ENCODE data around the gene NBAS.

The NBAS gene

DNA sequence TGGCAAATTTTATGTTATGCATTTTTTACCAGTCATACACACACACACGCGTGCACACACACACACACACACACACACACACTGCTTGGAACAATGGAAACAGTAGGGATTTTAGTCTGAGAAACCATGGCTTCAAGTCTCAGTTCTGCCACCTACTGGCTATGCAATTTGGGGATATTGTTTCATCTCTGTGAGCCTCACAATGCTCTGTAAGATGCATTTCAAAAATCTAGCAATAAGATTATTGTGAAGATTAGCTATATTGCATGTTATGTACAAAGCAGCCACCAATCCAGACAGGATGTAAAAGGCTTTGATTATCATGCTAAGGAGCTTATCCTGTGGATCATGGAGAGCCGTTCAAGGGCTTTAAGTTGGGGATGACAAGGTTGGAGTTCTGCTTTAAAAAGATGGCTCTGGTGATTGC is 401.4 kb downstream of the NBAS start:
- no peak for DNase-seq (ENCODE audit: low read depth, low spot score)

DNA sequence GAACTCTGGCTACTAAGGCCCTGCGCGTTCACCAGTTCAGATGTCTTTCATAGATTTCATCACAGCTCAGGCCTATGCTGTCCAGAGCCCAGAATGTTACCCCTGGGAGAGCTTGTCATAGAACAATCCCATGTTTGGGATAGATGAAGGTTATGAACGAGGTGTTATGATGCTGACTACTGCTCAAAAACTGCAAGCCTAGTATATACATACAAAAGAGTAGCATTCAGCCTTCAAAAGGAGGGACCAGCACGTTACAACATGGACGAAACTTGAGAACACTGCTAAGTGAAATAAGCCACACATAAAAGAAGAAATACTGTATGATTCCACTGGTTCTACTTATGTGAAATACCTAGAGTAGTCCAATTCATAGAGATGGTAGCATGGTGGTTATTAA is 401.9 kb downstream of the NBAS start:
- H3K27ac ChIP-seq: no peak overlapping the region
- DNase-seq (ENCODE audit: low read depth, low spot score): no peak

More for the DNA sequence above, 401.4 kb downstream of the NBAS start:
- H3K27ac ChIP-seq: no peak overlapping the region

DNA sequence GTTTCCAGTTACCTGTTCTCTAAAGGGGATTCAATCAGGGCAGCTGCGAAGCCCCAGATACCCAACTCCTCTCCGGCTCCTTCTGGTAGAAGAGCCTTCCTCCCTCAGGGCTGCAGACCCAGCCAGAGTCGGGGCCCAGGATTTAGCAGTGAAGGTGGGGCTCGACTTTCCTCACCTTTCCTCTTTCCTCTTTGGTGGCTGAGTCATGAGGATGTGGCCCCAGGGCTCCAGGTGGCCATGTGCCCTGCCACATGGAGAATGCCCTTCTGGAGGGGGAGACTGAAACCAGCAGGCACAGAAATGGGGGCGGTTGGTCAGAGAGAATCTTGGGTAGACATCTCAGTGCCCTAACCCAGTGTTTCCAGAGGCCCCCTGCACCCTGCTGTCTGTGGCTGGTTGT is 402.6 kb downstream of the NBAS start:
- H3K27ac ChIP-seq: no peak overlapping the region
- no peak for DNase-seq (ENCODE audit: low read depth, low spot score)

DNA sequence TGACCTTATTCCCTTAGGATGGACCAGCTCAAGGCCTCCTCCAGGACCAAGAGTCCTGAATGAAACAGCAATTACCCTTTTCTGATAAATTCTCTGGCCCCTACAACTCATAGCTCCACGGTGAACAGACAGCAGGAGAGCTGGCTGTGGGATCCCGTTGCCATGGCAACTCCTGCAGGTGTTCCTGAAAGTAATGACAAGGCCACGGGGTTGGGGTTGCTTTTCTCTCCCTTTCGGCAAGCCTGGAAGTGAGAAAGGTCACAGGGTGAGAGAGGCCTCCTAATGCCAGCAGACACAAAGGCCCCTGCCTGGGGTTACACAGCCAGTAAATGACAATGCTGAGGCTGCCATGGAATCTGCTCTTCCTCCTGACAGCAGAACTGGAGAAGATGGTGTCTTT is 403.0 kb downstream of the NBAS start:
- no peak for DNase-seq (ENCODE audit: low read depth, low spot score)
- no peak overlapping the region for H3K27ac ChIP-seq

DNA sequence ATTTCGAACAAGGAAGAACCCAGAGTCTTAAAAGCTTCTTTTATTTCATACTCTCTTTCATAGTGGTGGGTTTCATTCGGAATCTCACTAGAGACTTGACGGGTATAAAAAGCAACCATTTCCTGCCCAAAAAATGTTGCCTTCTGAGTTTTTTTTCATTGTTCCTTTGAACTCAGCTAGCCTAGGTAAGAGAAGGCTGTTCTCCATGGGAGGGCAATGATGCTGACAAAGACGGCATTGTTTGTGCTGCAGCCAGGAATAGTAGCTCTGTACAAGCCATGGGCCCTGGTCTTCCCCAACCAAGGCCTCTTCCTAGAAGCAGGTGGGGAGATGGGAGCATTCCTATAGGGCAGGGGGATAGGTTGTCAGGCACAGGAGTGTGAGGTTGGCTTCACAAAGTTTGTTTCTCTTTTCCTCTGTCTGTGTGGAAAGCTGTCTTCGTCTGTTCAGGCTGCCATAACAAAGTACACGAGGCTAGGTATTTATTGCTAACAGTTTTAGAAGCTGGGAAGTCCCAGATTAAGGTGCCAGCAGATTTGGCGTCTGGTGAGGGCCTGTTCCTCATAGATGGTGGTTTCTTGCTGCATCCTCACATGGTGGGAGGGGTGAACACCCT is 405.1 kb downstream of the NBAS start:
- no peak for DNase-seq (ENCODE audit: low read depth, low spot score)
- no peak overlapping the region for H3K27ac ChIP-seq

DNA sequence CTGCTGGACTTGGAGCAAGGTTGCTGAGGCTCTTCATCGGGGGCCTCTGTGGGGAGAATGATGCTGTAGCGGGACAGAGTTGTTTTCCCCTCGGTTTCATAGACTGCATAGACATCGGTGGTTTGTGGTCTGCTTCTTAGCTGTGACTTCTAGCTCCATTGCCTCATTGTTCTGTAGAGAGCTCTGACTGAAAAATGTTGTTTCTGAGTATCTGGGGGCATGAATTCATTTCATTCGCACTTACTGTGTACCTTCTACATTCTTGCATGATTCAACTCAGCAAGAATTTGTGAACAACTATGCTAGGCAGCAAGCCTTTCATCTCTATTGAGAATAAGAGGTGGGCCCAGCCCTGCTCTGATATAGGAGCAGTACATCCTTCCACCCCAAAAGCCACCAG is 406.8 kb downstream of the NBAS start:
- no peak for DNase-seq (ENCODE audit: low read depth, low spot score)

DNA sequence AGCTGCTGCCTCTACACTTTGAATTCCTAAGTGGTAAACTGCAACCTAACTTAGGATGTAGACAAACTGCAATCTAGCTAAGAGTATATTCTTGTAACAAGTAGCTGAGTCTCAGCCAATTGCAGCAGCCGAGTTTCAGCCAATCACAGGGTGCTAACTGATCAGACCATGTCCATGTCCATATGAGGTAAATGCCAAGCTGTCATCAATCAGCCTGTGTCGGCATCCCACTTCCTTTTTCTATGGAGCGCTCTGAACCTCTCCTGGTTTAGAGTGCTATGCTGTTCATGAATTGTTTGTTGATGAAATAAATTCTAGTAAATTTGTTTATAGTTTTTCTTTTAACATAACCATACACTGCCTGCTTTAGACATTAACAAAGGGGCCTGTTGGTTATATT is 408.8 kb downstream of the NBAS start:
- no peak overlapping the region for H3K27ac ChIP-seq
- DNase-seq (ENCODE audit: low read depth, low spot score): no peak

More for the DNA sequence above, 406.8 kb downstream of the NBAS start:
- H3K27ac ChIP-seq: no peak overlapping the region

DNA sequence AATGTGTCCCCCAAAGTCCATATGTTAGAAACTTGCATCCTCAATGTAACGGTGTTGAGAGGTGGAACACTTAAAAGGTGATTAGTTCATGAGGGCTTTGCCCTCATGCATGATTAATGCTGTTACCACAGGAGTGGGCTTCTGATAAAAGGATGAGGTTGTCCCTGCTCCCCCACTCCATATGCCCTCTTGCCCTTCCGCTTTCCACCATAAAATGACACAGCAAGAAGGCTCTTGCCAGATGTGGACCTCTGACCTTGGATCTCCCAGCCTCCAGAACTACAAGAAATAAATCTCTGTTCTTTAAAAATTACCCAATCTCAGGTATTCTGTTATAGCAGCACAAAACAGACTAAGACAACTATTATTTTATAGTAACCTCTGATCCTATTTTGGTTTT is 412.1 kb downstream of the NBAS start:
- H3K27ac ChIP-seq: no peak overlapping the region
- DNase-seq (ENCODE audit: low read depth, low spot score): no peak

DNA sequence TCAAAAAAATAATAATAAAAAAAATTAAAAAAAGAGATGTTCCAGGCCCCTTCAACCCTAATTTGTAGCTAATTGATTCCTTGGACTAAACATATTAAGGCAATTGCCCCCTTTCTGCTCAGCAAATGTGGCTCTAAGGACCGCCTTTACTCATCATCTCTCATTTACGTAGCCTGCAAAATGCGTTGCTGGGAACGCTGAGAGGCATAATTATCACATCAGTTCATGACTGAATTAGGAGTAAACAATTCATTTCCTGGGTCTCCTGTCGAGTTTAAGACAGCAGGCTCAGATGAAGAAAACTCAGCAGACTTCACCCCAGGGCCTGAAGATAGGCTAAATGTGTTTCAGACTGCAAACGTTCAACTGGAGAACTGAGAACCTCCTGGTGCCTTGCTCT is 413.5 kb downstream of the NBAS start:
- no peak for DNase-seq (ENCODE audit: low read depth, low spot score)
- H3K27ac ChIP-seq: no peak overlapping the region

DNA sequence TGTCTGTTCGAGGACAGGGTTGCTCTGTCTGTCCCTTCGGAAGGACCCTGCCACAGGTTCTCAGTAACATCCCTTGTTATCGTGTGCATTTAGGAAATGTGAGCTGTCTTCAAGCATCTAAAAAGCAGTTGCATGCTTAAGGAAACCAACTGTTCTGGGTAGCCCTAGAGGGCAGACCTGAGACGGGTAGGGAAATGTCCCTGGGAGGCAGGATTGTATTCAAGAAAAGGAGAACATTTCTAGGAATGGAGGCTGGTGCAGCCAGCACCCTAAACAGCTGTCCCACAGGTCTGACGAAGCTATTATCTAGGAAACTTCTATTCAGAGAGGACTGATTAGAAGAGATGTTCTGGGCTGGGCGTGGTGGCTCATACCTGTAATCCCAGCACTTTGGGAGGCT is 414.2 kb downstream of the NBAS start:
- DNase-seq (ENCODE audit: low read depth, low spot score): no peak
- no peak overlapping the region for H3K27ac ChIP-seq

DNA sequence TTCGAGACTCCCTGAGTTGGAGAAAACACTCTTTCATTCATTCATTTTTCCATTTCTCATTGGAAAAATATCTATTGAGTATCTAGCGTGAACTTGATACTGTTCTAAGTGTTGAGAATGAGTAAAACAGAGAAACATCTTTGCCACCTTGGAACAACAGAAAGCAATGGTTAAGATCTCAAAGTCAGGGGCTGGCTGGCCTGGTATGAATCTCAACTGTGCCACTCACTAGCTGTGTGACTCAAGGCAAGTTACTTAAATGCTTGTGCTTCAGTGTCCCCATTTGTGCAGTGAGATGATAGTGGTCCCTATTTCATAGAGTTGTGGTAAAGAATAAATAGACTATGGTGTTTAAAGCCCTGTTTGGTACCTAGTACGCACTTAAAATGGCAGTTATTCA is 415.2 kb downstream of the NBAS start:
- H3K27ac ChIP-seq: no peak overlapping the region

DNA sequence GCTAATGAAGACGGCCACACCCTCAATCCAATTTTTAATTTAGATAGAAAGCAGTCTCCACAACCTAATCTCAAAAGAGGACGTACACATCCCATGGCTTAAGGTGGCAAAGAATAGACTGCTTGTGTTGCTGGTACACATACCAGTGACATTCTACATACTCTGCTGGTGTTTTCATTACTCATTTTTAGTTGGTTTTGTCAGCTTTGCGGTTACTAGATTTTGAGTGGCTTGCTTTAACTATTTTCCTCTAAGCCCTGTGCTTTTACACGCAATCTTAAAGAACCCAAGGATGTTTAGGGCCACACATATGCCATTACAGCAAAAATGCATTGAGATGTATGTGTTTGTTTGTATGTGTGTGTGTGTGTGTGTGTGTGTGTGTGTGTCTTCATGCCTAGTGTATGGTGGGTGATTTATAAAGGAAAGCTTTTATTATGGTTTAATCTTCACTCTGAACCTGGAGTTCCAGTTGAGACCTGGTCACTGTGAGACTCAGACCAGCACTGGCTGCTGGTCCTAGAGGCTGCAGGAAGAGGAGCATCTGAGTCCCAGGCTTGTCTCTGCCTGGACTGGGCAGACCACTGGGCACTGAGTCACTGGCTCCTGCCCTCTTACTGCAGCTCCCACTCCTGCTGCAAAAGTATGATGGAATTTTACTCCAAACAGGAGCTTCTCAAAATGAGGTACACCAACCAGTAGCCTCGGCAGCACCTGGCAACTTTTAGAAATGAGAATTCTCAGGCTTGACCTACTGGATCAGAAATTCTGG is 415.9 kb downstream of the NBAS start:
- H3K27ac ChIP-seq: no peak overlapping the region
- DNase-seq (ENCODE audit: low read depth, low spot score): no peak

More for the DNA sequence above, 415.2 kb downstream of the NBAS start:
- no peak for DNase-seq (ENCODE audit: low read depth, low spot score)

DNA sequence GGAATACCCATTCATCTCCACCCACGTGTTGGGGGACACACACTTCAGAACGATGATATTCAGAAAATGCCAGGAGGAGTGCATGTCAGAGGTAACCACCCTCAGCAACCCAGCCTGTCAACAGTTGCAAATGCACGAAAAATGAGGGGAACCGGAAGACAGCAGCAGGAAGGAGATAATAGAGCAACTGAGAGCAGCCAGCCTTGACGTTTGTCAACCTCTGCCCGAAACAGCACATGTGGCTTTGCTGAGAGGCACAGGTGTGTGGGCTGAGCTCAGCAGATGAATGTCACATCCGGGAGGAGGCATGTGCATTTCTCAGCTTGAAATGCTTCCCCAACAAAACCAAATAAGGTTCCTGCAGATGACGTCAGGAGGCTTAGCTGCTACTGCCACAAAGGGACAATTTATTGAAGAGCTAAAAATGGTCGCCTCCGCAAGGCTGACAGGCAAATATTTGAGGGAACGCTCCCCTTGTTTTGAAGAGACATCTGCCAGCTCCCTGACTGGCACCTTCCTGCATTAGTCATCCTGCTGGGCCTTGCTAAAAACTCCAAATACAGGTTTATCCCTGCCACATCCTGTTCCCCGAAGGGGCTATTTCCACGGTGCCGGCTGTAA is 419.0 kb downstream of the NBAS start:
- no peak overlapping the region for H3K27ac ChIP-seq
- DNase-seq (ENCODE audit: low read depth, low spot score): no peak

DNA sequence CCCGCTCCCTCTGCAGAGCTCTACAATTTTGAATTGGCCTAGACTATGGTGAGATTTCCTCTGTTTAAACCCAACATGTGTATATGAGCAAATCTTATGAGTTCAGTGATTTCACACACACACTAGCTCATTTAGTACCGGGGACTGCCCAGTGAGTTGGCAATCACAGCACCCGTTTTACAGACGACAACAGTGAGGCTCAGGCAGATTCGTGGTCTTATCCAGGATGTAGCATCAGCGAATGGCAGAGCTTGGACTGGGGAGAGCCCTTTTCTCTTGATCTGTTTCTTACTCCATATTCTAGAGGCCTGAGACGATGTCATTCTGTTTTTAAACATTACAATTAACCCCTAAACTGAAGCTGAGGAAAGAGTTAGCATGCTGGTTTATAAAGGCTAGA is 419.9 kb downstream of the NBAS start:
- no peak overlapping the region for H3K27ac ChIP-seq
- DNase-seq (ENCODE audit: low read depth, low spot score): no peak

DNA sequence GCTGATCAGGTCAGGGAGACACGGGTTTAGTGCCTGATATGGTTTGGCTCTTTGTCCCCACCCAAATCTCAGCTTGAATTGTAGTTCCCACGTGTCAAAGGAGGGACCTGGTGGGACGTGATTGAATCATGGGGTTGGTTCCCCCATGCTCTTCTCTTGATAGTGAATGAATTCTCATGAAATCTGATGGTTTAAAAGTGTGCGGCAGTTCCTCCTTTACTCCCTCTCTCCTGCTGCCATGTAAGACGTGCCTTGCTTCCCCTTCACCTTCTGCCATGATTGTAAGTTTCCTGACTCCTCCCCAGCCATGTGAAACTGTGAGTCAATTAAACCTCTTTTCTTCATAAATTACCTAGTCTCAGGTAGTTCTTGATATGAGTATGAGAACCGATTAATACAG is 424.5 kb downstream of the NBAS start:
- DNase-seq (ENCODE audit: low read depth, low spot score): no peak
- H3K27ac ChIP-seq: no peak overlapping the region

DNA sequence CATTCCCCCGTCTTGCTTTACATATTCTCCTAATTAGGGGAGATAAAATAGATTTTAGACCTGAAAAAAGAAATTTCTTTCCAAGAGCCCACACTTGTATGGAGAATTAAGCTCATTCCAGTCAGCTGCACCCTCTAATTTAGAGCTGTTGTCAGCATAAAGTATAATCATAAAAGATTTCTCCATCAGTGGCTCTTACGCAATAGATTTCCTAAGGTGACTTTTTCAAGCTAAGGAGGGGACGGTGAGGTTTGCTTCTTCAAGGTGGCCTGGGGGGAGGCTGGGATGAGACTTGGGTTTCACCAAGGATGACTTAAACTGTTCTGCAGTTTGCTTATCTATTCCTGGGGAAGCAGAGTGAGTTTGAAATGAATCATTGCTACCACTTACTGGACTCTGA is 426.2 kb downstream of the NBAS start:
- no peak overlapping the region for H3K27ac ChIP-seq
- no peak for DNase-seq (ENCODE audit: low read depth, low spot score)

DNA sequence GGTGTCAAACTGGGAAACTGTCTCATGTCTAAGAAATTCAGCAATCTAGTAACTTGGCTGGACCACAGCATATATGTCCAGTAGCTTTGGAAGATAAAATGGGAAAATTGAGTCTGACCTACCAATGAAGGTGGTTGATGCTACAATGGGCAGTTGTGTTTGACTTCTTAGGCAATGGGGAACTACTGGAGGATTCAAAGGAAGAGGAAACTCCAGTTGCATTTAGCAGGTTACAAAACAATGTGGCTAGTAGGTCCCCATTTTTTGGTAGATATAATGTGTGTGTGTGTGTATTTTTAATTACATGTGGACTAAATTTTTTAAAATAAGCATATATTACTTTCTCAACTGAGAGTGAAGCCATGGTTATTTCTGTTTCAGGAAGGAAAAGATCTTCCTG is 427.7 kb downstream of the NBAS start:
- no peak for DNase-seq (ENCODE audit: low read depth, low spot score)
- H3K27ac ChIP-seq: no peak overlapping the region

DNA sequence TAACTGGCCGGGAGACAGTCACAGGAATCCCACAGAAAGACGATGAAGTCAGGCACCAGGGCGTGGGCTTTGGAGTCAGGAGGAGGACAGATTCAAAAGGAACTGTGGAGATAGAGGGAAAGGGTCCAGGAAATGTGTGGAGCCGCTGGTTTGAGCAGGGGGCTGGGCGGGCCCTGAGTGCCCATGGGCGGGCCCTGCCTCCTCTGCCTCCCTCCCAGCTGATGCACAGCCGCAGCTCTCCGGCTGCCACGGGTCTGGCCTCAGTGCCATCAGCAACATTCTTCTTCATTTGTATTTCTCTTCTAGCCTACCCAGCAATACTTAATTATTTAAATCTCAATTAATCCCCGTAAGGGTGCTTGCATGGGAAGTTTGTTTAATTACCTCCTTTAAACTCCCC is 432.3 kb downstream of the NBAS start:
- DNase-seq (ENCODE audit: low read depth, low spot score): no peak

DNA sequence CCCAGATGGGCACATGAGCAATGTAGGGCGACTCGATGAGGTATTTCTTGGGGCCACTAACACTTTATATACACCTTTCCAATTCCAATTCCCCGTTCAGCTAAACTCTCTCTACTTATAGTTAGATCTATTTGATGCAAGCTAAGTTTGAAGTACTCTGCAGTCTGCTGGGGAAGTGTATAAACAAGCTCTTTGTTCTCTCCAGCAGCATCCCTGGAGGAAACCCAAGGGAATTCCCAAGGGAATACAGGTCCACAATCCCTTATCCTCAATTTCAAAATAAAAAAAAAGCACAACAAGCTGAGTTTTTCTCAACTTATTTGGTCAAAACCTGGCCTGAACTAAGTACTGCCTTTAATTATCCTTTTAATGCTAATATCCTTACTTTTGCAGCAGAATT is 433.3 kb downstream of the NBAS start:
- no peak overlapping the region for H3K27ac ChIP-seq
- no peak for DNase-seq (ENCODE audit: low read depth, low spot score)

More for the DNA sequence above, 432.3 kb downstream of the NBAS start:
- no peak overlapping the region for H3K27ac ChIP-seq

DNA sequence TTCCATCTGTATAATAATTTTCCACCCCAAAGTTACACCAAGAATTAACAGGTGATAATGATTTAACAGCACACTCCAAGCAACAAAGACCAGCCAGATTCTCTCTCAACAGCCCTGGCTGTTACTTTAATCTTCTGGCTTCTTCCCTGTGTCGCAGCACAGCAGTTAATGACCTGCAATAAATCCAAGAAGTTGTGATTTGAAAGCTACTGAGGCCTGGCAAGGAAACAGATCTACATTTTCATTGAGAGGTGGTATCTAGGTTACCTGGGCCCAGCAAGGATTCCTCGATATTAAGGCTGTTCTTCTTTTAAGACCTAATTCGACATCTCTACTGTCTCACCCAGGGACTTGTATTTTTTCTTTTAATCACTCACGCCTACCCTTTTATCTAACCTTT is 433.8 kb downstream of the NBAS start:
- no peak for DNase-seq (ENCODE audit: low read depth, low spot score)
- H3K27ac ChIP-seq: no peak overlapping the region

DNA sequence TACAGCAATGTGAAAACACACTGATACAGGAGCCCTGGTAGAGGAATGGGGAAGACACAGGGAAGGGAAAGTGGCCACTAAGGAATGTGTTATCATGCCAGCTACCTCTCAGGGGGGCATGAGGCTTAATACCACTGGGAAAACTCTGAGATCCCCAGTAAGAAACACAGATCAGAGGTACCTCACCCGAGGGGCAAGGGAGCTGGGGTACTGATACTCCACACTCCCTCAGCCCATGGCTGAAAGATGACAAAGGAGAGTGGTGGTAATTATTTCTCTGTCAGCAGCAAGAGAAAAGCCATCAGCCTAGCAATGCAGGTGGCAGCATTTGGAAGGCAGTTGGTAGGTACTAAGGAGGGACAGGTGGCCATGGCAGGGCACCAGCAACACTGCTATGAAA is 434.8 kb downstream of the NBAS start:
- no peak for DNase-seq (ENCODE audit: low read depth, low spot score)
- no peak overlapping the region for H3K27ac ChIP-seq

DNA sequence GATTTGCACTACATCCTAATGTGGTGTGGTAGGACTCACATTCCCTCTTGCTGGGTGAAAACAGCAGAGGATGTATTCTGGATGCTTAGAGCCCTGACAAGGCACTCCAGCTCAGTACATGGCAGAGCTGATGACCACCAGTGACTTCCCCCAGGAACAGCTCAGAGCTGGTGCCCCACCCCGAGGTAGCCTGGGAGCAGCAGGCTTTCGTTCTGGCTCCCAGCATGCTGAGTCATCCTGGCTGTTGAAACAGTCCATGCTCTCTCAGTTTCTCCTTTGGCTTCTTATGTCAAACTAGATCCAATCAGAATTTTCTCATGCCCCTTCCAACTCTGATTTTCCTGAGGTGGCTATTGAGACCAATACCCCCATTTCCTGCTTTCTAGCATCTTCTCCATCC is 438.2 kb downstream of the NBAS start:
- no peak for DNase-seq (ENCODE audit: low read depth, low spot score)
- H3K27ac ChIP-seq: no peak overlapping the region
